Type B pancreatic cell (in vitro differentiated cells): ENCODE data around the gene ZNF600. TPM values are rescaled to one million over a fixed set of nuclear protein-coding genes. Genes with fewer than 3 reads are reported as not detected.
"Not testable (repeated sequence)": the region's sequence is repeated elsewhere in the genome, so short reads cannot be mapped to it uniquely, and the experiment has no call there.

Experiments
- DNase-seq: peaks from one replicate; pipeline ENCODE4 v3.0.0; 2021; ENCODE audit warnings: mixed read lengths; ENCODE audit not compliant: unreplicated experiment; ENCODE audit errors: extremely low spot score
- H3K27ac Mint-ChIP-seq: 2 replicates; pipeline ENCODE4 v1.8.0; 2021; ENCODE audit warnings: mild to moderate bottlenecking, mixed read lengths
- H3K27me3 Mint-ChIP-seq: 2 replicates; pipeline ENCODE4 v1.8.0; 2021; ENCODE audit warnings: mixed read lengths
- H3K36me3 Mint-ChIP-seq: 2 replicates; pipeline ENCODE4 v1.8.0; 2021; ENCODE audit warnings: mixed read lengths
- H3K4me1 Mint-ChIP-seq: one replicate; pipeline ENCODE4 v1.8.0; 2021; ENCODE audit warnings: mixed read lengths; ENCODE audit not compliant: unreplicated experiment
- H3K4me3 Mint-ChIP-seq: 2 replicates; pipeline ENCODE4 v1.8.0; 2021; ENCODE audit warnings: mild to moderate bottlenecking, mixed read lengths
- H3K9me3 Mint-ChIP-seq: 2 replicates; pipeline ENCODE4 v1.8.0; 2021; ENCODE audit warnings: mixed read lengths
- long read RNA-seq: library from polyadenylated mRNA; unstranded; transcript quantifications from one replicate; pipeline ENCODE4 v2.0.0, GENCODE V29; 2020
- total RNA-seq: library from RNA; stranded (reverse); gene quantifications from 2 replicates; pipeline ENCODE4 v1.2.1, GENCODE V29; 2021; ENCODE audit warnings: low replicate concordance
- TF ChIP-seq, protein P1 (sequence below): fragments of 200-600 bp; sonication (generic); conservative IDR thresholded peaks from 2 replicates; pipeline ENCODE4 v1.5.0; 2021; ENCODE audit warnings: antibody characterized with exemption, mild to moderate bottlenecking

The ZNF600 gene
- total RNA-seq: 12.5 and 28.8 TPM in 2 replicates
- long read RNA-seq, transcript ZNF600-208 (4 exons, 3,645 nt): major isoform, 22 of 62 reads
- long read RNA-seq, partial matches to known transcripts: 6 of 62 reads
- long read RNA-seq, other reads (novel, unspliced or antisense): 31 of 62 reads

DNA sequence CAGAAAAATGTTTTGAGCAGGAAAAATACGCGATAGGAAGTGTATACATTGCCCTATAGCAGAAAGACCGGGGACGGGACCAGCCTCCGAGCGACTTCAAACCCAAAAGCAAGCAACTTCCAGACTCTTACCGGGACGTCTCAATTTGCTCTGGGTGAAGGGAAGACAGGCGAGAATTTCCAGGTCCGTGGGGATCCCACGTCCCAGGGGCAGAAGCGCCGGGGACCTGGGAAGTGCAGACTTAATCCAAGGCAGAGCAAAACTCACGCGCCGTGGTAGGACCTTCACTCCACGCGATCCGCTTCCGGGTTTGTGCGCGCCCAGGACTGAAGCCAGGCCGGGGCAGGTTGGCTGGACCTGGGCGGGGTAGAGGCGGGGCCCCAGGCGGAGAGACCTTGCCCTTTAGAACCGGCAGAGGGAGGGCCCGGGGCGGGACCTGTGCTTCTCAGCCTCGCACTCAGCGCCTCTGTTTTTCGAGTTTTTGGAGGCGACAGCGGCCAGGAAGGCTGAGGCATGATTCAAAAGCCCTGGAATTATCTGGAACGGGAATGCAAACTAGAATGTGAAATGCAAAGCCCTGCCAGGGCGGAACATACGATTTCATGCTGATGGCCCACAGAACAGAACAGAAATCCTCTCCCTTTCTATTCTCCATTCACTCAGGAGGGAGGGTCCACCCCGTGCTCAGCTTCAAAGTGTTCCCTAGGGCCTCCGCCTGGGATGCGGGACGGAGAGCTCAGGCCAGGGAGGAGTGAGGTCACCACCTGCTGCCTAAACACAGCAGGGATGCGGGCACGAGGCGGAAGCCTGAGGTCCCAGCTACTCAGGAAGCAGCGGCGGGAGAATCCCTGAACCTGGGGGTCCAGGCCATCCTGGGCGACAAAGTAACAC lies at the start of gene ZNF600:
ZNF600 (minus strand) TSS at position 328 of the 891 bp plus-strand sequence. CDS start 7,903 bp downstream, outside the sequence.
- Mint-ChIP-seq H3K27me3 (peaks cover 10% of the 10 kb centered on the region), H3K27ac (peak within 1 kb of the TSS; percentile 90), H3K4me3 (peak within 1 kb of the TSS; percentile 93), H3K4me1 (peaks cover 15% of the 10 kb centered on the region)
- DNase-seq: peak; percentile 78
- TF ChIP-seq, protein P1, sequence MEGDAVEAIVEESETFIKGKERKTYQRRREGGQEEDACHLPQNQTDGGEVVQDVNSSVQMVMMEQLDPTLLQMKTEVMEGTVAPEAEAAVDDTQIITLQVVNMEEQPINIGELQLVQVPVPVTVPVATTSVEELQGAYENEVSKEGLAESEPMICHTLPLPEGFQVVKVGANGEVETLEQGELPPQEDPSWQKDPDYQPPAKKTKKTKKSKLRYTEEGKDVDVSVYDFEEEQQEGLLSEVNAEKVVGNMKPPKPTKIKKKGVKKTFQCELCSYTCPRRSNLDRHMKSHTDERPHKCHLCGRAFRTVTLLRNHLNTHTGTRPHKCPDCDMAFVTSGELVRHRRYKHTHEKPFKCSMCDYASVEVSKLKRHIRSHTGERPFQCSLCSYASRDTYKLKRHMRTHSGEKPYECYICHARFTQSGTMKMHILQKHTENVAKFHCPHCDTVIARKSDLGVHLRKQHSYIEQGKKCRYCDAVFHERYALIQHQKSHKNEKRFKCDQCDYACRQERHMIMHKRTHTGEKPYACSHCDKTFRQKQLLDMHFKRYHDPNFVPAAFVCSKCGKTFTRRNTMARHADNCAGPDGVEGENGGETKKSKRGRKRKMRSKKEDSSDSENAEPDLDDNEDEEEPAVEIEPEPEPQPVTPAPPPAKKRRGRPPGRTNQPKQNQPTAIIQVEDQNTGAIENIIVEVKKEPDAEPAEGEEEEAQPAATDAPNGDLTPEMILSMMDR: peak; percentile 53
- H3K36me3 Mint-ChIP-seq, H3K9me3 Mint-ChIP-seq: not testable (repeated sequence)

DNA sequence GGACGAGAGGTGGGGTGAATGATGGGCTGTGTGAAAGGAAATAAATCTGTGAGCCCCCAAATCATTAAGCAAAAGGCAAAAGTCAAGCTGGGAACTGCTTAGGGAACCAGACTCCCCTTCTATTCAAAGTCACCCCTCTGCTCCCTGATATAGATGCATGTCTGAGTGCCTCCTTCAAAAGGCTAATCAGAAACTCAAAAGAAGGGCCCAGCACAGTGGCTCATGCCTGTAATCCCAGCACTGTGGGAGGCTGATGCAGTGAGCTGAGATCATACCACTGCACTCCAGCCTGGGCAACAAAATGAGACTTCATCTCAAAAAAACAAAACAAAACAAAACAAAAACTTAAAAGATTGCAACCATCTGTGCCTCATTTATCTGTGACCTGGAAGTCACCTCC lies 47.7 kb upstream of the ZNF600 start:
- H3K9me3 Mint-ChIP-seq, DNase-seq, H3K27me3 Mint-ChIP-seq: not testable (repeated sequence)
- Mint-ChIP-seq H3K36me3 (peaks cover 31% of the 10 kb centered on the region), H3K27ac (peak overlapping the region; percentile 33), H3K4me1 (peaks cover 19% of the 10 kb centered on the region), H3K4me3 (peak overlapping the region; percentile 39)

DNA sequence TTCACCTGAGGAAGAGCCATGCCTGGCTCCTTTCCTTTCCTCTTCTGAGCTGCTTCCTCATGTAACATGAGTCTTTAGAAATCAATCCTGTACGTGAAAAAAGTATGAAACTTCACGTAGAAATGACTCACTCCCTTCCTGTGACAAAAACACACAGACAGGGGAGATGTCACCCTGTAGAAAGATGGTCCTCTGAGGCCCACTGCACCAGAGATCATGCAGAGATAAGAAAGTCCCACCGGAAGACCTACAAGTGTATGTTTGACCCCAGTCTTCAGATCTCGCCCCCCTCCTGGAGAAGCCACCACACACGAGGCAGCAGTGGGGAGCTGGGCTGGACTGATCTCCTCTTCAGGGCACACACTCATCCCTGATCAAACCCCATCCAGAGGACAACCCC lies 47.0 kb upstream of the ZNF600 start:
- DNase-seq, H3K4me3 Mint-ChIP-seq, H3K27me3 Mint-ChIP-seq, H3K27ac Mint-ChIP-seq, H3K9me3 Mint-ChIP-seq: not testable (repeated sequence)
- peaks cover 27% of the 10 kb centered on the region for H3K36me3 Mint-ChIP-seq
- H3K4me1 Mint-ChIP-seq: peaks cover 19% of the 10 kb centered on the region

DNA sequence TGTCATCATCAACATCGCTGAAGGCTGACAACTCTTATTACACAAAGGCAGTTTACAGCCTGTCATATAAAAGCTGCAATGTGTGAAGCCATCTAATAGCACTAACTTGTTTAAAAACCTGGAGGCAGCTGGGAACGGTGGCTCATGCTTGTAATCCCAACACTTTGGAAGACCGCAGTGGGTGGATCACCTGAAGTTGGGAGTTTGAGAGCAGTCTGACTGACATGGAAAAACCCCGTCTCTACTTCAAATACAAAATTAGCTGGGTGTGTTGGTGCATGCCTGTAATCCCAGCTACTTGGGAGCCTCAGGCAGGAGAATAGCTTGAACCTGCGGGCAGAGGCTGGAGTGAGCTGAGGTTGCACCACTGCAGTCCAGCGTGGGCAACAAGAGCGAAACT lies 43.3 kb upstream of the ZNF600 start:
- not testable (repeated sequence) for H3K27ac Mint-ChIP-seq, H3K36me3 Mint-ChIP-seq, H3K9me3 Mint-ChIP-seq, H3K4me3 Mint-ChIP-seq, DNase-seq, H3K27me3 Mint-ChIP-seq
- peaks cover 19% of the 10 kb centered on the region for H3K4me1 Mint-ChIP-seq

DNA sequence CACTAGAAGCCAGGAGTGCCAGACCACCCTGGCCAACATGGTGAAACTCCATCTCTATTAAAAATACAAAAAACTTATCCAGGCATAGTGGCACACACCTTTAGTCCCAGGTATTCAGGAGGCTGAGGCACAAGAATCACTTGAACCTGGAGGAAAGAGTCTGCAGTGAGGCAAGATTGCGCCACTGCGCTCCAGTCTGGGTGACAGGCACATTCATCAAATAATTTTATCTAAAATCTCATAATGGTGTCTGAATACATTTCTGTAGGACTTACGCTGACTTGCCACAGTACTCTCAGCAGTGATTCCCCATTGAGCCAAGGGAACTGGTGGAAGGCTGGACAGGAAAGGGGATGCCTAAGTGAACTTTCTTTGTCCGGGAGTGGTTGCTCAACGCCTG lies 39.2 kb upstream of the ZNF600 start:
- Mint-ChIP-seq H3K4me3 (no peak overlapping the region), H3K9me3 (peaks cover 3% of the 10 kb centered on the region), H3K27ac (no peak overlapping the region), H3K27me3 (no peaks in the 10 kb centered on the region), H3K36me3 (peaks cover under 1% of the 10 kb centered on the region), H3K4me1 (peaks cover 8% of the 10 kb centered on the region)
- TF ChIP-seq, protein P1: no peak
- DNase-seq: no peak

DNA sequence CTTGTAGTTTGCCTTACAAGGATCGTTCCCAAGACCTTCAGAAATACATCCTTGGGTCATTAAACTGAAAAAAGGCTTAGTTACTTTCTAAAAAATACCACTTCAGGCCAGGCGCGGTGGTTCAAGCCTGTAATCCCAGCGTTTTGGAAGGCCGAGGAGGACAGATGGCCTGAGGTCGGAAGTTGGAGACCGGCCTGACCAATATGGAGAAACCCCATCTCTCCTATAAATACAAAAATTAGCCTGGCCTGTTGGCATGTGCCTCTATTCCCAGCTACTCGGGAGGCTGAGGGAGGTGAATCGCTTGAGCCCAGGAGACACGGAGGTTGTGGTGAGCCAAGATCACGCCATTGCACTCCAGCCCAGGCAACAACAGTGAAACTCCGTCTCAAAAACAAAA lies 37.1 kb upstream of the ZNF600 start:
- TF ChIP-seq, protein P1: no peak
- H3K4me3 Mint-ChIP-seq: no peak overlapping the region
- H3K9me3 Mint-ChIP-seq: peaks cover 3% of the 10 kb centered on the region
- H3K36me3 Mint-ChIP-seq: peaks cover 5% of the 10 kb centered on the region
- H3K4me1 Mint-ChIP-seq: peaks cover 13% of the 10 kb centered on the region
- H3K27ac Mint-ChIP-seq: no peak overlapping the region
- no peaks in the 10 kb centered on the region for H3K27me3 Mint-ChIP-seq
- DNase-seq: no peak

DNA sequence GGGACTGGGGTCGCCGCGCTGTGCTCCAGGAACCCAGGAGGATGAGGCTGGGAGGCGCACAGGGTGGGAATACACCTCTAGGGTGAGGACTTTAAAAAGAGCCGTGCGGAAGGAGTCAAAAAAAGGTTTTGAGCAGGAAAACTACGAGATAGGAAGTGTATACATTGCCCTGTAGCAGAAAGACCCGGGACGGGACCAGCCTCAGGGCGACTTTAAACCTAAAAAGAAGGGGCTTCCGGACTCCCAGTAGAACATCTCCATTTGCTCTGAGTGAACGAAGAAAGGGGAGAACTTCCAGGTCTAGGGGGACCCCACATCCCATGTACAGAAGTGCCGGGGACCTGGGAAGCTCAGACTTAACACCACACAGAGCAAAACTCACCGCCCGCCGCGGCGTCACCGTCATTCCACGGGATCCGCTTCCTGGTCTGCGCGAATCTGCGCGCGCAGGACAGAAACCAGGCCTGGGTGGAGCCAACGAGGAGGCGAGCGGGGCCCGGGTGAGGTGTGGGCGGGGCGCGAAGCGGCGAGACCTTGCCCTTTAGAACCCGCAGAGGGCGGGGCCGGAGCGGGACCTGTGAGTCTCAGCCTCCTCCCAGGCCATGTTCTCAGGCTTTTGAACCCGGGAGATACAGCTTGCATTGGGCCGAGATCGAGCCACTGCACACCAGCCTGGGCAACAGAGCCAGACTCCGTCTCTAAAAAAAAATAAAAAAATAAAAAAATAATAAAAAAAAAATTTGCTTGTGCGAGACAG lies 34.8 kb upstream of the ZNF600 start, which contains the start of gene ZNF28:
ZNF28 (minus strand) TSS at position 430 of the 757 bp plus-strand sequence. CDS start 3,675 bp downstream, outside the sequence.
- DNase-seq, H3K27me3 Mint-ChIP-seq, H3K9me3 Mint-ChIP-seq: not testable (repeated sequence)
- Mint-ChIP-seq H3K4me1 (peaks cover 13% of the 10 kb centered on the region), H3K36me3 (peaks cover 15% of the 10 kb centered on the region), H3K4me3 (peak within 1 kb of the TSS; percentile 92), H3K27ac (peak within 1 kb of the TSS; percentile 78)

DNA sequence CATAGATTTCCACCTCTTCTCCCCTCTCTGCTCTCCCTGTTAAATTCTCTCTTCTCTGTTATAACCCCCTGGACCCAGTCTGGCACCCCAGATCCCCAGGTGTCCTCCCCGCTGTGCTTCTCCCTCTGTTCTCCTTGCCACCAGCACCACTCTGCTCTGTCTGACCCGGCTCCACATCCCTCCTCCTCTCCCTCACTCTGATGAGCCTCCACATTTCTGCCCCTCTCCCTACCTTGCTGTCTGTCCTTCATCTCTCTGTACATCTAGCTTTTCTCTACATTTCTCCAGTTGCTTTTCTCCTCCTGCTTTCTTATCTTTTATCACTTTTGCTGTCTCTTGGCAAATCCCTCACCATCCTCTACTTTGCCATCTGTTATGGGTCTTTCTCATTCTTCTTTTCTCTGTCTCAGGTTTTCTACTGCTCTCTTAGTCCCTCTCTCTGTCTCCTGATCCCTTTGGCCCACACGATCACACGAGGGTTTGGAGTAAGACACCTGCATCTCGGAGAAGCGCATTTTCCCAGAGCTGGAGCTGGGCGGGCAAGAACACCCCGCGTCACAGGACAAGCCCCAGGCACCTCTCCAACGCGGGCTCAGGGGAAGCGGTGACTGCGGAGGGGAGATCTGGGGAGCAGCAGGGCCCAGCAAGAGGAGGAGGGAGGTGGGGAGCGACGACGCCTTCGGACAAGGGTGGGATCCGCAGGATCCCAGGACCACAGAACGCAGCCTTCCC lies 34.0 kb upstream of the ZNF600 start:
- H3K4me1 Mint-ChIP-seq: peaks cover 13% of the 10 kb centered on the region

More for the DNA sequence above, 34.0 kb upstream of the ZNF600 start:
- Mint-ChIP-seq H3K27ac (peak overlapping the region; percentile 78), H3K4me3 (peak overlapping the region; percentile 92), H3K36me3 (peaks cover 15% of the 10 kb centered on the region)
- not testable (repeated sequence) for DNase-seq, H3K27me3 Mint-ChIP-seq, H3K9me3 Mint-ChIP-seq
